Right lobe of liver (tissue), 6 donors: ENCODE results near the gene FANK1. TPM values are rescaled to one million over a fixed set of nuclear protein-coding genes. Genes with fewer than 3 reads are reported as not detected.

Experiments
- ATAC-seq, 4 donors: fragments of 200-7000 bp; cut with Tn5 transposase; one replicate each; pipeline ENCODE4 v1.9.1; 2020; ENCODE audit warnings: mild to moderate bottlenecking in 4 of 4, moderate library complexity in 4 of 4
- DNase-seq, 3 donors: peaks; one replicate each; pipeline ENCODE4 v3.0.0-alpha.2; 2020
- H3K27ac ChIP-seq, 3 donors: fragments of 200-600 bp; one replicate each; pipeline ENCODE4 v1.8.0; 2022
- H3K27me3 ChIP-seq, 2 donors: fragments of 200-600 bp; one replicate each; pipeline ENCODE4 v1.8.0; 2022
- H3K36me3 ChIP-seq, 4 donors: fragments of 200-600 bp; sonication (generic) in 1 of 4; one replicate each; pipeline versions ENCODE4 v1.5.1 to v1.8.0; 2017 to 2022; ENCODE audit warnings: control low read depth in 1 of 4
- H3K4me1 ChIP-seq, 4 donors: fragments of 200-600 bp; sonication (generic) in 1 of 4; one replicate each; pipeline versions ENCODE4 v1.5.1 to v1.8.0; 2017 to 2022; ENCODE audit warnings: control low read depth in 1 of 4
- H3K4me3 ChIP-seq, 3 donors: fragments of 200-600 bp; one replicate each; pipeline ENCODE4 v1.8.0; 2022
- H3K9me3 ChIP-seq, 4 donors: fragments of 200-600 bp; sonication (generic) in 1 of 4; one replicate each; pipeline versions ENCODE4 v1.5.1 to v1.8.0; 2017 to 2022; ENCODE audit warnings: control low read depth in 1 of 4
- POLR2A ChIP-seq: fragments of 450-650 bp; IDR thresholded peaks from one replicate; pipeline ENCODE4 v1.6.1; 2017; ENCODE audit warnings: antibody characterized with exemption, mild to moderate bottlenecking
- WGBS: methylation state at CpG from one replicate; pipeline ENCODE4 v1.1.6; 2018; ENCODE audit warnings: low coverage, low lambda C conversion rate; ENCODE audit not compliant: insufficient coverage; ENCODE audit errors: missing lambda C conversion rate; 5-methylcytosine and 5-hydroxymethylcytosine counted together
- intact Hi-C, 2 donors: fragments of 100-400 bp; cut with DNase I; formaldehyde crosslinking; loops; one replicate each; pipeline versions ENCODE4 v1.11.2 to v1.14.1; 2022
- total RNA-seq, 6 experiments: library from RNA; depleted of rRNA in 2 of 6; stranded (reverse); fragments of >200 nt in 2 of 6; fragmentation: NEBNext Ultra II Directional in 3 of 6; extraction: Animal tissue kit (Norgen Biotek cat#: 25700) in 3 of 6; gene quantifications; one replicate each; pipeline versions ENCODE4 v1.1.0 to v1.2.4, GENCODE V29; 2016 to 2023
- TF ChIP-seq, protein P1 (sequence below), 4 donors: fragments of 200-600 bp in 3 of 4; fragments of 450-650 bp in 1 of 4; IDR thresholded peaks; one replicate each; pipeline versions ENCODE4 v1.5.1 to v1.8.0; 2016 to 2022; ENCODE audit warnings: antibody characterized with exemption in 4 of 4, mild to moderate bottlenecking in 2 of 4
- donor health status: DM: no; HTN: yes; CAD: no.
- donor health status: DM: no; HTN: no; CAD: no.
- donor health status: DM: no; HTN: no; CAD: no.
- donor health status: DM: no; HTN: yes; CAD: no.
- donor health status: DM: no; HTN: yes; CAD: no.

Gene FANK1
- total RNA-seq, 6 experiments from 2014 or later, result 0.18 TPM; not detected in 5

DNA sequence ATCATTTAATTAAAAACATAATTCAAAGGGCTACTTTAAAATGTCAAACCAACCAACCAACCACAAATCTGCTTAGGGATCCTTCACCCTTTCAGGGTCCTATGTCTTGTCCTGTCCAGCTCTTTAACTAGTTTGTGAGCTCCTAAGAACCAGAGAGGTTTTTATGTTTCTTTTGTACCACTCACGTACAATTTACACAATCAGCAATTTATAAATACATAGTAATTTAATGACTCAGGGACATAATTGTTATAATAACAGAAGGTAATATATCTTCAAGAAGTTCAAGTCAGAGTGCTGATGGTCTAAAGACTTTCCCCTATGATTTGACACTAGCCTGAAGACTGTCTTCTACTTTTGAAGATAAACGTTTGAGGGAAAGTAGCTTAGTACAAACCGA, 31.2 kb upstream of the FANK1 start:
- no peaks in the 10 kb centered on the region for H3K9me3 ChIP-seq
- TF ChIP-seq, protein P1, sequence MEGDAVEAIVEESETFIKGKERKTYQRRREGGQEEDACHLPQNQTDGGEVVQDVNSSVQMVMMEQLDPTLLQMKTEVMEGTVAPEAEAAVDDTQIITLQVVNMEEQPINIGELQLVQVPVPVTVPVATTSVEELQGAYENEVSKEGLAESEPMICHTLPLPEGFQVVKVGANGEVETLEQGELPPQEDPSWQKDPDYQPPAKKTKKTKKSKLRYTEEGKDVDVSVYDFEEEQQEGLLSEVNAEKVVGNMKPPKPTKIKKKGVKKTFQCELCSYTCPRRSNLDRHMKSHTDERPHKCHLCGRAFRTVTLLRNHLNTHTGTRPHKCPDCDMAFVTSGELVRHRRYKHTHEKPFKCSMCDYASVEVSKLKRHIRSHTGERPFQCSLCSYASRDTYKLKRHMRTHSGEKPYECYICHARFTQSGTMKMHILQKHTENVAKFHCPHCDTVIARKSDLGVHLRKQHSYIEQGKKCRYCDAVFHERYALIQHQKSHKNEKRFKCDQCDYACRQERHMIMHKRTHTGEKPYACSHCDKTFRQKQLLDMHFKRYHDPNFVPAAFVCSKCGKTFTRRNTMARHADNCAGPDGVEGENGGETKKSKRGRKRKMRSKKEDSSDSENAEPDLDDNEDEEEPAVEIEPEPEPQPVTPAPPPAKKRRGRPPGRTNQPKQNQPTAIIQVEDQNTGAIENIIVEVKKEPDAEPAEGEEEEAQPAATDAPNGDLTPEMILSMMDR (IDR thresholded peaks at IDR 0.05), result no peak
- TF ChIP-seq POLR2A, result no peak
- ATAC-seq (no peak), DNase-seq (no peak)
- H3K4me3 ChIP-seq, result no peak overlapping the region
- intact Hi-C loops, result no loop called here
- H3K27ac ChIP-seq, result no peak overlapping the region
- no peaks in the 10 kb centered on the region for H3K4me1 ChIP-seq
- WGBS, result 93% methylated on average over 3 of the region's 3 CpGs
- H3K27me3 ChIP-seq, result no peaks in the 10 kb centered on the region
- H3K36me3 ChIP-seq, result peaks cover 0 to 14% (median 5%) of the 10 kb centered on the region in 4 donors

DNA sequence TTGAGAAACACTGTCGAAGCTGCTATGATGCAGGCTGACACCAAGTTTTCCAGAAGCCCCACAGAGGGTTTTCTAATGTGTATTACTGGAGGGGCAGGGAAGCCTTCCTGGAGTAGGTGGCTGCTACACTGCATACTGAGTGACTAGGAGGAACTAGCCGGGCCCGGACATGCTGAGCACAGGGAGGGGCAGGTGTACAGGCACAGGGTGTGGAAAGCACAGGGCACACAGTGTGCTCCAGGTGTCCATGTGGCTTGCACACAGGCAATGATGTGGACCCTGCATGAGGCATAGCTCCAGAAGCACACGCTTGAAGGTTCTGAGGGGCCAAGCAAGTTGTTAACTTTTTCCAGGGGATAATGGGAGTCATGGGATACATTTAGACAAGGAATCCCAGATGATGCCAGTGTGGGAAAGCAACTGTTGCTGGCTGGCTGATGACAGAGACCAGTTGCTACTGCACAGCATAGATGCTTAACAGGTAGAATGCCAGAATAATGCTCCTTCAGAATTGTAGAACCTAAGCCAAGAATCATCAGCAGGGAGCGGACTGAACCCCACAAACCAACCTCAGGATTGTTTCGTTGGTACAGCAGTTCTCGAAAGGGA, 29.8 kb upstream of the FANK1 start:
- Histone ChIP-seq H3K27me3 (no peaks in the 10 kb centered on the region), H3K4me1 (no peaks in the 10 kb centered on the region), H3K27ac (no peak overlapping the region), H3K4me3 (no peak overlapping the region), H3K9me3 (no peaks in the 10 kb centered on the region), H3K36me3 (peaks cover 0 to 14% (median 5%) of the 10 kb centered on the region in 4 donors)
- DNase-seq, result no peak
- ATAC-seq, result no peak
- intact Hi-C loops, result no loop called here
- no peak for TF ChIP-seq POLR2A
- TF ChIP-seq, protein P1 (IDR thresholded peaks at IDR 0.05), result no peak
- 87% methylated on average over 4 of the region's 7 CpGs for WGBS

DNA sequence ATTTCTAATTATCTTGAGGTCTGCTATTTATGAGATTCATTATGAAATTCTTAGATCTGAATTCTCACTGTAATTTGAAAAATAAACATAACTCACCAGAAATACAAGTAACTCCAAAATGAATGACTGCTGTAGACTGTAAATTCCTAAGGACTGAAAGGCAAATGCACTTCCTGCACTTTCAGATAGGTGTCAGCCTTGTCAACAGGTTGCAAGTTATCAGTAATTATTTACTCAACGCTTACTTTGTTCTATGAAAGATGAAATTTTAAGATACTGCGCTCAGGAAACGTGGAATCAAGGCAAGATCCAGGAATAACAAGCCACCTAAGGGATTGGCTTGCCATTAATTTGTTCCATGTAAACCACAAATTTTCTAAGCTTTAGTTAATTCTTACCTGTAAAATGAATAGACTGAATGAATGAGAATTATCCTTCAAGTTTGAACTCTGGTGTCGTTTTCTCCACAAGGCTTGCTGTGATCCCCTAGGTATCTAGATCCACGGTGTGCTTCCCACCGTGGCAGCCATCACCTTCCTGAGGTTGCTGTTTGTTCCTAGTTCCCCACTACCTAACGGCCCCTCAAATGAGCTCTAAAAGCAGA, 27.9 kb upstream of the FANK1 start:
- H3K4me1 ChIP-seq, result no peaks in the 10 kb centered on the region
- intact Hi-C loops, result no loop called here
- H3K9me3 ChIP-seq, result no peaks in the 10 kb centered on the region
- peaks cover 0 to 14% (median 5%) of the 10 kb centered on the region in 4 donors for H3K36me3 ChIP-seq
- TF ChIP-seq, protein P1 (IDR thresholded peaks at IDR 0.05), result peak; percentile 75 to 84 (median 82)
- no peak for TF ChIP-seq POLR2A
- ATAC-seq (peak; percentile 59 to 80 (median 68)), DNase-seq (no peak)
- no peaks in the 10 kb centered on the region for H3K27me3 ChIP-seq
- no peak overlapping the region for H3K4me3 ChIP-seq
- no peak overlapping the region for H3K27ac ChIP-seq
- 33% methylated on average over 7 of the region's 7 CpGs for WGBS

DNA sequence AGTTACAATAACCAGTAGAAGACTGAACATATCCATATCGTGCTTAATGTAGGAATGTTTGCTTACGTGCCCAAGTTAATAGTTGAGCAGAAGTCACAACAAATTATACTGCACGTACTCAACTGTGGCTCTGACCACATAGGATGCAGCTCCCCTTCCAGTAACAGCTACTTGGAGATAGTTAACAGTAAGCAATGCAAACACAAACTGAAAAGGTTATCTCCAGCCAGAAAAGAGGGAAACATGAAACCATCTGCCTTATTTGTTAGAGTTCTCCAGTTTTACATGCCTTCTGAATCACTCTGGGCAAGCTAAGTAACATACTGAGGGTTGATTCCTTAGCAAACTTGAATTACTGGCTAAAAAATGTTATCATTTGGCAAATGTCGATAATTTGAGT, 25.0 kb upstream of the FANK1 start:
- intact Hi-C loops, result no loop called here
- Histone ChIP-seq H3K9me3 (peaks cover 0 to 5% (median 0%) of the 10 kb centered on the region in 4 donors), H3K27ac (no peak overlapping the region), H3K4me3 (no peak overlapping the region), H3K4me1 (no peaks in the 10 kb centered on the region), H3K36me3 (peaks cover 0 to 7% (median 5%) of the 10 kb centered on the region in 4 donors), H3K27me3 (no peaks in the 10 kb centered on the region)
- WGBS, result 68% methylated on average over 3 of the region's 4 CpGs
- TF ChIP-seq, protein P1 (IDR thresholded peaks at IDR 0.05), result no peak
- no peak for TF ChIP-seq POLR2A
- DNase-seq, result no peak
- ATAC-seq, result no peak
